Left ventricle myocardium inferior (tissue), 1 donor: Measurements from ENCODE around the gene RNF20. TPM values are rescaled to one million over a fixed set of nuclear protein-coding genes. Genes with fewer than 3 reads are reported as not detected.

Experiments used
- DNase-seq: peaks from one replicate; pipeline ENCODE4 v3.0.0-alpha.2; 2020
- H3K27ac ChIP-seq: fragments of 200-600 bp; replicated peaks from 2 replicates; pipeline ENCODE4 v1.8.0; 2021
- H3K27me3 ChIP-seq: fragments of 200-600 bp; 2 replicates; pipeline ENCODE4 v1.8.0; 2021; ENCODE audit warnings: low read depth
- H3K36me3 ChIP-seq: fragments of 200-600 bp; 2 replicates; pipeline ENCODE4 v1.8.0; 2021
- H3K4me1 ChIP-seq: fragments of 200-600 bp; 2 replicates; pipeline ENCODE4 v1.8.0; 2021
- H3K4me3 ChIP-seq: fragments of 200-600 bp; 2 replicates; pipeline ENCODE4 v1.8.0; 2021; ENCODE audit warnings: mild to moderate bottlenecking, moderate library complexity
- H3K9me3 ChIP-seq: fragments of 200-600 bp; replicated peaks from 2 replicates; pipeline ENCODE4 v1.8.0; 2021
- intact Hi-C: fragments of 100-400 bp; cut with micrococcal nuclease; formaldehyde crosslinking; loops from one replicate; pipeline ENCODE4 v1.11.0; 2022
- total RNA-seq: library from RNA; stranded (reverse); fragmentation: NEBNext Ultra II Directional; extraction: Animal tissue kit (Norgen Biotek cat#: 25700); gene quantifications from one replicate; pipeline ENCODE4 v1.2.1, GENCODE V29; 2021
- TF ChIP-seq, protein P1 (sequence below): fragments of 200-600 bp; IDR thresholded peaks from 2 replicates; pipeline ENCODE4 v1.8.0; 2021; ENCODE audit warnings: antibody characterized with exemption, mild to moderate bottlenecking, borderline replicate concordance
- donor health status: DM: no; HTN: yes; CAD: no; lungs with severe emphysema.

RNF20 gene
- total RNA-seq, 1 donor from 2014 or later: 55.4 TPM

DNA sequence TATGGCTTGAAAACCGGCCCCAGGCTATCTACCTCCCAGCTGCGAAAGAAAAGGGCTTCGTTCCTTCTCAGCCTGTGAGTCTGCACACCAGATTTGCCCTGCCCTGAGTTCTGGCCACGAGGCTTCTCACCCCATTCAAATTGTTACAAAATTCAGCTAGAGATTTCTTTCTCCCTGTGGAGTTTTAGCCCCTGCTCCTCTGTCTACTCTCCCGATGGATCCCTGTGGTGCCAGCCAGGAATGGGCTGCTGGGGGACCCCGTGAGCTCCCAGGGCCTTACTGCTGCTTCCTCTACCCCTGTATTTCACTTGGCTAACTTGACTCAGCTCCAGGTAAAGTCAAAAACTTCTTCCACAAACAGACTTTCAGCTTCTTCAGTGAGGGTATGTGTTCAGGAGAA, 9.3 kb upstream of the RNF20 start:
- peaks cover 9% of the 10 kb centered on the region for H3K27me3 ChIP-seq
- no peaks in the 10 kb centered on the region for H3K4me1 ChIP-seq
- DNase-seq: no peak
- H3K9me3 ChIP-seq: no peaks in the 10 kb centered on the region
- H3K4me3 ChIP-seq: no peak overlapping the region
- TF ChIP-seq, protein P1, sequence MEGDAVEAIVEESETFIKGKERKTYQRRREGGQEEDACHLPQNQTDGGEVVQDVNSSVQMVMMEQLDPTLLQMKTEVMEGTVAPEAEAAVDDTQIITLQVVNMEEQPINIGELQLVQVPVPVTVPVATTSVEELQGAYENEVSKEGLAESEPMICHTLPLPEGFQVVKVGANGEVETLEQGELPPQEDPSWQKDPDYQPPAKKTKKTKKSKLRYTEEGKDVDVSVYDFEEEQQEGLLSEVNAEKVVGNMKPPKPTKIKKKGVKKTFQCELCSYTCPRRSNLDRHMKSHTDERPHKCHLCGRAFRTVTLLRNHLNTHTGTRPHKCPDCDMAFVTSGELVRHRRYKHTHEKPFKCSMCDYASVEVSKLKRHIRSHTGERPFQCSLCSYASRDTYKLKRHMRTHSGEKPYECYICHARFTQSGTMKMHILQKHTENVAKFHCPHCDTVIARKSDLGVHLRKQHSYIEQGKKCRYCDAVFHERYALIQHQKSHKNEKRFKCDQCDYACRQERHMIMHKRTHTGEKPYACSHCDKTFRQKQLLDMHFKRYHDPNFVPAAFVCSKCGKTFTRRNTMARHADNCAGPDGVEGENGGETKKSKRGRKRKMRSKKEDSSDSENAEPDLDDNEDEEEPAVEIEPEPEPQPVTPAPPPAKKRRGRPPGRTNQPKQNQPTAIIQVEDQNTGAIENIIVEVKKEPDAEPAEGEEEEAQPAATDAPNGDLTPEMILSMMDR: no peak
- intact Hi-C loops: no loop called here
- no peaks in the 10 kb centered on the region for H3K36me3 ChIP-seq
- no peak overlapping the region for H3K27ac ChIP-seq

DNA sequence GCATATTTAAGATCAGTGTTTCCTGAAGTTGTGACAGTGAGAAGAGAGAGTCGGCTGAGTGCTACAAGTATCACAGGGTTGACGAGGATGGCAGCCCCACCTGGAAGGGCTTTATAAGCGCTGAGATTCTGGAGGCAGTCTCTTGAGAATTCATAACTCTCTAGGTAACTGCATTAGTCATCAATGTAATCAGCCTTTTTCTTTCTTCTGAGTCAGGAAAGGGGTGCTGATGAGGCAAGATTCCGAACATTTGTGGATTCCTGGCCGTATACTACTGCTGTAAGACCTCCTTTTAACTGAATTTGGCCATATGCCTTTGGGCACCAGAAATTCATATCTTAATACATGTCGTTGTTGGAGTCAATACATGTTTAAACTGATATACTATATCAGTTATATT, 6.6 kb upstream of the RNF20 start:
- intact Hi-C loops: no loop called here
- no peak for DNase-seq
- Histone ChIP-seq H3K36me3 (no peaks in the 10 kb centered on the region), H3K4me1 (no peaks in the 10 kb centered on the region), H3K27ac (no peak overlapping the region), H3K27me3 (peaks cover 9% of the 10 kb centered on the region), H3K4me3 (no peak overlapping the region), H3K9me3 (no peaks in the 10 kb centered on the region)
- TF ChIP-seq, protein P1: no peak

DNA sequence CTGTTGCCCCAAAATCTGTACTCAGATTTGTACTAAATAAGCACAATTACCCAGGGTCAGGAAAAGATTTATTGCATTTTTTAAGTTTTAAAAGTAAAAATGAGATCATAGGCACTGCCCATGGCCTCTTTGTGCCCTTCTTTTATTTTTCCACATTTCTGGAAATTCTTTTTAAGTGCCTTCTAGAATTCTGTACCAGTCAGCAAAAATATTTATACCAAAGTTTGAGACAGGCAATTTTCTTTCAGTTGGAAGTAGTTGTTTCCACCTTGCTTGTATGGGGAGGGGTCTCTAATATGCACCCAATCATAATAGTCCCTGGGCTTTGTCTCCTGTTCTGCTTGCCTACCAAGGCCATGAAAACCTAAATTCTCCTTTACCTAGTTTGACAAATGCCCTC, 5.6 kb upstream of the RNF20 start:
- intact Hi-C loops: no loop called here
- Histone ChIP-seq H3K36me3 (no peaks in the 10 kb centered on the region), H3K27me3 (peaks cover 9% of the 10 kb centered on the region), H3K9me3 (no peaks in the 10 kb centered on the region), H3K27ac (no peak overlapping the region), H3K4me1 (peaks cover 2% of the 10 kb centered on the region), H3K4me3 (no peak overlapping the region)
- DNase-seq: no peak
- TF ChIP-seq, protein P1: no peak

DNA sequence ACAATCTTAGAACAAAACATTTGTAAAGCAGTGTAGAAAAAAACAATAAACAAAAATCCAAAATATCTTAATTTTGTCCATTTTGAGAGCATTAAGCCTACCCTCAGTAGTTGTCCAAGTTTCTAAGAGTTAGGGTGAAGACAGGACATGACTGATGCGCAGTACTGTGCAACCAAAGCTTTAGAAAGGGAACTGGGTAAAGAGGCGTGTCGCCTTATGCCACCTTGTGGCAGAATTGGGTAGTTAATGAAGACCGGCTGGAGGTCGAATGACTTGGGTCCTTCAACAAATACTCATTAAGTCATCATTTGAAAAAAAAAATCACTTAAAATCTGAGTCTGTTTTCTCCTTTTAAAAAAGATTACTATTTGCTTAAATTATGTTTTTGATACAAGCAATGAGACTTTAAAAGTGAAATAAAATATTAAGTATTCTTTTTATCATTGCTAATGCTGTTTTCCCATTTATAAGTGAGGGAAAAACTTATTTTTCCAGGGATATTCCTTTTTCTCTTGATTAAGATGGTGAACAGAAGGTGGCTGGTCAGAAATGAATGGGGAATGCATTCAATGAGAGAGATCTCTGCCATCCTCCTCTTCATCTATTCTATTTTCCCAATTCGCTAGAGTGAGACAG, 3.5 kb upstream of the RNF20 start:
- Histone ChIP-seq H3K9me3 (no peaks in the 10 kb centered on the region), H3K36me3 (no peaks in the 10 kb centered on the region), H3K4me3 (no peak overlapping the region), H3K4me1 (peaks cover 20% of the 10 kb centered on the region), H3K27me3 (no peaks in the 10 kb centered on the region), H3K27ac (no peak overlapping the region)
- DNase-seq: peak; percentile 41
- TF ChIP-seq, protein P1: peak; percentile 87
- intact Hi-C loops: loop anchor here (5.0 to 10.0 kb wide), 2 partner anchors 73 to 125 kb away; no protein-coding TSS in a partner anchor

DNA sequence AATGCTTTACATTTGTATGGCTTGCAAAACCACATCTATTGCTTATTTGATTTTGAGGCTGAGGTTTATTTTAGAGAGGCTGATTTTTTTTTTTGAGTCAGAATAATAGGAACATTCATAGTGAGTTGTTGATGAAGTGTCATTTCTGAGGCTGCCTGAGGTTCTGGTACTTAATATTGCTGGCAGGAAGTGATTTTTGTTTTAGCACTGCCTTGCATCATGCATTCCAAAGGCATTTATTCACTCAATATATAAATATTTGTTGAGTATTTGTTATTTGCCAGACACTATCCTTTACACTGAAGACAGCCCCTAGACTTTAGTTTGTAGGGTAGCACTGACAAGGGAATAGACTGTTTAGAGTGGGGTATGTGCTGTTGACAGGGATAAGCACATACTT, 2.7 kb downstream of the RNF20 start:
- intact Hi-C loops: loop anchor here (10.0 kb wide), 1 partner anchor 132 kb away; no protein-coding TSS in a partner anchor

More for the DNA sequence above, 2.7 kb downstream of the RNF20 start:
- no peaks in the 10 kb centered on the region for H3K9me3 ChIP-seq
- H3K4me1 ChIP-seq: peaks cover 55% of the 10 kb centered on the region
- H3K36me3 ChIP-seq: peaks cover 48% of the 10 kb centered on the region
- no peaks in the 10 kb centered on the region for H3K27me3 ChIP-seq
- TF ChIP-seq, protein P1: no peak
- DNase-seq: no peak
- H3K27ac ChIP-seq: no peak overlapping the region
- no peak overlapping the region for H3K4me3 ChIP-seq
